ENCODE measurements around the gene IGLL5. TPM values are rescaled to one million over a fixed set of nuclear protein-coding genes. Genes with fewer than 3 reads are reported as not detected.

The IGLL5 gene
- polyA plus RNA-seq, 1 of the 3 experiments (the other 2 are of a cell fraction), result not detected

DNA sequence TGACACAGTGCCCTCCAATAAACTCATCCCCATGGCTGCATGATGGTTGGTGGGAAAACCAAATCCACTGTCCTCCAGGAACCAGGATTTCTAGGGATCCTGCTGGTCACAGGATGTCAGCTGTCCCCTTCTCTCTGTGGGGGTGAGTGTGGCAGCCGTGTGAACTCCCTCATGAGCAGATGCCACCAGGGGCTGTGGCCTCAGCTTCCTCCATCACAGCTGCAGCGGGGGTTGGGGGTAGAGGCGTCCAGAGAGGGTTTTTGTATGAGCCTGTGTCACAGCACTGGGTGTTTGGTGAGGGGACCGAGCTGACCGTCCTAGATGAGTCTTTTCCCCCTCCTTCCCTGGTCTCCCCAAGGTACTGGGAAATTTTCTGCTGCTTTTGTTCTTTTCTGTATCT is 26.4 kb downstream of the IGLL5 start (continued):
- TF ChIP-seq POLR2AphosphoS5 (IDR thresholded peaks at IDR 0.05; ENCODE audit: low read depth, low read length) (no peak), MEF2A (IDR thresholded peaks at IDR 0.05; ENCODE audit: borderline replicate concordance, low read depth) (no peak), GATA2 (CRISPR knock-in tag; IDR thresholded peaks at IDR 0.05) (no peak), SMC3 (IDR thresholded peaks at IDR 0.05; ENCODE audit: low read depth, low read length) (no peak)
- TF ChIP-seq, protein P1, sequence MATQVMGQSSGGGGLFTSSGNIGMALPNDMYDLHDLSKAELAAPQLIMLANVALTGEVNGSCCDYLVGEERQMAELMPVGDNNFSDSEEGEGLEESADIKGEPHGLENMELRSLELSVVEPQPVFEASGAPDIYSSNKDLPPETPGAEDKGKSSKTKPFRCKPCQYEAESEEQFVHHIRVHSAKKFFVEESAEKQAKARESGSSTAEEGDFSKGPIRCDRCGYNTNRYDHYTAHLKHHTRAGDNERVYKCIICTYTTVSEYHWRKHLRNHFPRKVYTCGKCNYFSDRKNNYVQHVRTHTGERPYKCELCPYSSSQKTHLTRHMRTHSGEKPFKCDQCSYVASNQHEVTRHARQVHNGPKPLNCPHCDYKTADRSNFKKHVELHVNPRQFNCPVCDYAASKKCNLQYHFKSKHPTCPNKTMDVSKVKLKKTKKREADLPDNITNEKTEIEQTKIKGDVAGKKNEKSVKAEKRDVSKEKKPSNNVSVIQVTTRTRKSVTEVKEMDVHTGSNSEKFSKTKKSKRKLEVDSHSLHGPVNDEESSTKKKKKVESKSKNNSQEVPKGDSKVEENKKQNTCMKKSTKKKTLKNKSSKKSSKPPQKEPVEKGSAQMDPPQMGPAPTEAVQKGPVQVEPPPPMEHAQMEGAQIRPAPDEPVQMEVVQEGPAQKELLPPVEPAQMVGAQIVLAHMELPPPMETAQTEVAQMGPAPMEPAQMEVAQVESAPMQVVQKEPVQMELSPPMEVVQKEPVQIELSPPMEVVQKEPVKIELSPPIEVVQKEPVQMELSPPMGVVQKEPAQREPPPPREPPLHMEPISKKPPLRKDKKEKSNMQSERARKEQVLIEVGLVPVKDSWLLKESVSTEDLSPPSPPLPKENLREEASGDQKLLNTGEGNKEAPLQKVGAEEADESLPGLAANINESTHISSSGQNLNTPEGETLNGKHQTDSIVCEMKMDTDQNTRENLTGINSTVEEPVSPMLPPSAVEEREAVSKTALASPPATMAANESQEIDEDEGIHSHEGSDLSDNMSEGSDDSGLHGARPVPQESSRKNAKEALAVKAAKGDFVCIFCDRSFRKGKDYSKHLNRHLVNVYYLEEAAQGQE (IDR thresholded peaks at IDR 0.05; ENCODE audit: low read depth, low read length), result no peak

DNA sequence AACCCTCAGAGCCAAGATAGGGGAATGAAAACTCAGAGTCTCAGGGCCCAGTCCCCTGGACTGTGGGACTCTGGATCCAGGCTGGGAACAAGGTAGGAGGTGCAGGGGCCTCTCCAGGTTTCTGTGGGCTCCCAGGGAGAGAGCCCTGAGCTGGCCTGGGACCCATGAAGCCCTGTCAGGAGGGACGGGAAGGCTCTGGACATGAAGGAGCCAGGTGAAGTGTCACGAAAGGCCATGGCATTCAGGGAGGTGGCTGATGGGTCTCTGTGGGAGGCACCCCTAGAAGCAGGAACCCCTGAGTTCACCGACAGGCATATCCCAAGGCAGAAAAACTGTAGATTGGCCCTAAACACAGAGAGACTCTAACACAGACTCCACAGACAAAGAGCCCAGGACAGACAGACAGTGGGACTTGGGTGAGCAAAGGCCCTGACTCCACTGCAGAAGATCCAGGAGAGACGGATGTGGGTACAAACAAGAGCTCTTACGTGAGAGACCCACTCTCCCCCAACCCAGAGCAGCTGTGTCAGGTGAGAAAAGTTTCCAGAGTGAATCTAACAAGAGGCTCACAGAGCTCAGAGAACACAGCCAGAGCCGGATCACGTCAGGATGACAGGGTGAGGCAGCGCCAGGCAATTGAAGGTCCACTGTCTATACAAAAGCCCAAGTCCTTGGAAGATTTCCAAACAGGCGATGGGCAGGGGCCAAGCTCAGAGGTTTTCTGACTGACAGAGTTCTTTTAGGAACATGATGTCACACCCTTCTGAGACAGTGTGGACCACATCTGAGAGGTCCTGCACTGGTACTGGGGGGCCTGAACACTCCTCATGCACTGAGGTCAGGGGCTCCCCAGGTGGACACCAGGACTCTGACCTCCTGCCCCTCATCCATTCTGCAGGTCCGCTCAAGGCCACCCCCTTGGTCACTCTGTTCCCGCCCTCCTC is 27.4 kb downstream of the IGLL5 start:
- H3K4me3 ChIP-seq (ENCODE audit: low read depth in 2 of 2, low read length in 1 of 2), result no peak overlapping the region
- no peaks in the 10 kb centered on the region for H3K79me2 ChIP-seq (ENCODE audit: insufficient read depth)
- H3F3A ChIP-seq (replicated peaks; ENCODE audit: insufficient read depth), result no peaks in the 10 kb centered on the region
- TF ChIP-seq MAX (IDR thresholded peaks at IDR 0.05; ENCODE audit: low read depth) (no peak), RAD21 (IDR thresholded peaks at IDR 0.05; ENCODE audit: low read length) (no peak), USF1 (IDR thresholded peaks at IDR 0.05; ENCODE audit: borderline replicate concordance, low read depth) (no peak), RXRA (IDR thresholded peaks at IDR 0.05; ENCODE audit: borderline replicate concordance, low read depth) (no peak), EP300 (IDR thresholded peaks at IDR 0.05; ENCODE audit: borderline replicate concordance in 1 of 2, low read depth in 1 of 2, low read length in 1 of 2) (no peak), RCOR1 (IDR thresholded peaks at IDR 0.05; ENCODE audit: low read length) (no peak), EZH2phosphoT487 (IDR thresholded peaks at IDR 0.05; ENCODE audit: borderline replicate concordance, low read depth) (no peak), TEAD4 (IDR thresholded peaks at IDR 0.05; ENCODE audit: borderline replicate concordance, insufficient read depth) (no peak), TAF1 (IDR thresholded peaks at IDR 0.05; ENCODE audit: borderline replicate concordance, low read depth, low read length) (no peak), GATA2 (CRISPR knock-in tag; IDR thresholded peaks at IDR 0.05) (no peak), NRF1 (IDR thresholded peaks at IDR 0.05; ENCODE audit: low read depth, low read length) (no peak)
- TF ChIP-seq, protein P2, sequence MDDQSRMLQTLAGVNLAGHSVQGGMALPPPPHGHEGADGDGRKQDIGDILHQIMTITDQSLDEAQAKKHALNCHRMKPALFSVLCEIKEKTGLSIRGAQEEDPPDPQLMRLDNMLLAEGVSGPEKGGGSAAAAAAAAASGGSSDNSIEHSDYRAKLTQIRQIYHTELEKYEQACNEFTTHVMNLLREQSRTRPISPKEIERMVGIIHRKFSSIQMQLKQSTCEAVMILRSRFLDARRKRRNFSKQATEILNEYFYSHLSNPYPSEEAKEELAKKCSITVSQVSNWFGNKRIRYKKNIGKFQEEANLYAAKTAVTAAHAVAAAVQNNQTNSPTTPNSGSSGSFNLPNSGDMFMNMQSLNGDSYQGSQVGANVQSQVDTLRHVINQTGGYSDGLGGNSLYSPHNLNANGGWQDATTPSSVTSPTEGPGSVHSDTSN (IDR thresholded peaks at IDR 0.05), result no peak
- TF ChIP-seq, protein P1 (IDR thresholded peaks at IDR 0.05; ENCODE audit: low read depth, low read length), result no peak
- H4K20me1 ChIP-seq (ENCODE audit: insufficient read depth), result no peaks in the 10 kb centered on the region
- no peak overlapping the region for H3K4me2 ChIP-seq
- H3K9me2 ChIP-seq, result no peaks in the 10 kb centered on the region
- no peaks in the 10 kb centered on the region; the same call in none of the 2 replicates for H3K27me3 ChIP-seq (ENCODE audit: insufficient read depth)
- H3K36me3 ChIP-seq (replicated peaks in 1 of 2; ENCODE audit: control insufficient read depth in 1 of 2, insufficient read depth in 2 of 2, low read length in 1 of 2), result no peaks in the 10 kb centered on the region
- H2AFZ ChIP-seq (ENCODE audit: low read depth), result no peak overlapping the region
- H3K9me3 ChIP-seq, result no peaks in the 10 kb centered on the region
- WGBS (ENCODE audit: low lambda C conversion rate), result 62% methylated on average over 7 of the region's 11 CpGs
- ChIA-PET POLR2A (no interaction called here), CTCF (interaction anchor here (1.0 to 1.9 kb wide), 3 partner anchors 67 to 213 kb away, joined by 3 to 5 read pairs (median 3); no protein-coding TSS in a partner anchor)
- no peaks in the 10 kb centered on the region for H3K4me1 ChIP-seq (ENCODE audit: control insufficient read depth in 1 of 2, insufficient read depth in 2 of 2, low read depth in 1 of 2, low read length in 1 of 2)
- DNase-seq, result no peak
- no peak overlapping the region for H3K27ac ChIP-seq (ENCODE audit: low read depth in 2 of 2, low read length in 1 of 2)
- no peak overlapping the region for H3K9ac ChIP-seq

All from SK-N-SH (cell line).